Activated T-cell treated with anti-CD3 and anti-CD28 coated beads for 1 hour (primary cell): ENCODE results near the gene SYT13.
"Not testable (repeated sequence)": the region's sequence is repeated elsewhere in the genome, so short reads cannot be mapped to it uniquely, and the experiment has no call there.

Experiments
- DNase-seq: peaks from one replicate; pipeline ENCODE4 v3.0.0-alpha.2; 2020; ENCODE audit warnings: low read depth

SYT13 gene

DNA sequence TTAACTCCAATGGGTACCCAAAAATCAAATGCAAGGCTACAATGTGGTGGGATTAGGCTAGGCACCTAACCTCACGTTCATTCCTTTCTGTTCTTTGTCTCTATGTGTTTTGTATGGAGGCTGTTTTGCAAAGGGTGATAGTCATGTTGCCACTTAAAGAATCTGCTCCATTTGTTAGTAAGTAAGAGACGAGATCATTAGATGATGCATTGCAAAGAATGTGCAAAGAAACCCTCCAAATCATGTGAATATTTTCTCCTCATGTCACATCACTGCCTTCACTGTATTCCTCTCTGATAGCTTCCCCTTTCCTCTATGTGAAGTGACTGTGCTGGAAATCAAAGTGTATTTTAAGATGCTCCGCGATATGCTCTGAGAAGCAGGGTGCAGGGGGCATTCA lies 11.9 kb downstream of the SYT13 start:
- DNase-seq: no peak

DNA sequence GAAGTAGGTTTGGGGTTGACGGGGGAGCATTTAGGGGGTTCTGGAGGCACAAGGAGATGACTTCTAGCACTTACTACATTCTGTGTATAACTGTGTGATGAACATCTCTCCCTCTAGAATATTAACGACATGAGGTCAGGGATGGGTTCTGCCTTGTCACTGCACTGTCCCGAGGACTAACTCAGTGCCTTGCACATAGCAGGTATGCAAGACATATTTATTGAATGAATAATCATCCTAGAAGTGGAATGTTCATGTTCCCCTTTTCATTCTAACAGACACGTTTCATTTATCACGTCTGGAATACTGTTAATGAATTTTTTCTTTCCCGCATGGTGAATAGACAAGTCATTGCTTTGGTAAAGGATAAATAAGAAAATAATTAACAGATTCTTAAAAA lies 12.6 kb downstream of the SYT13 start:
- DNase-seq: no peak

DNA sequence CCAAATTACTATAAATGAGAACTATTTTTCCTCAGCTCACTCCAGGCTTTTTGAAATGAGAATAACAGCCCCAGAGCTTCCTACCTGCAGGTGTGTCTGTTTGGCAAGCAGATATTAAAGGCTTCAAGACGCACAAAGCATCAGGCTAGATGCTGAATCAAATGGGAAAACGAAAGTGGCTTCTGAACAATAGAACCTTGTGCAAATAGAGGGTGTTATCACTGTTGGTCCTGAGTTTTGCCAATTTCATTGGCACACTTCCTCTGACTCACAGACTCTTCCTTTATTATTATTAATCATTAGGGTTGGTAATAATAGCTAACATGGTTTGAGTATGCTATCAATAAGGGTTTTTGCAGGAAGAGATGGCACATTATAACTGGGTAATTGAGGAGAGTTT lies 13.4 kb downstream of the SYT13 start:
- DNase-seq: no peak

DNA sequence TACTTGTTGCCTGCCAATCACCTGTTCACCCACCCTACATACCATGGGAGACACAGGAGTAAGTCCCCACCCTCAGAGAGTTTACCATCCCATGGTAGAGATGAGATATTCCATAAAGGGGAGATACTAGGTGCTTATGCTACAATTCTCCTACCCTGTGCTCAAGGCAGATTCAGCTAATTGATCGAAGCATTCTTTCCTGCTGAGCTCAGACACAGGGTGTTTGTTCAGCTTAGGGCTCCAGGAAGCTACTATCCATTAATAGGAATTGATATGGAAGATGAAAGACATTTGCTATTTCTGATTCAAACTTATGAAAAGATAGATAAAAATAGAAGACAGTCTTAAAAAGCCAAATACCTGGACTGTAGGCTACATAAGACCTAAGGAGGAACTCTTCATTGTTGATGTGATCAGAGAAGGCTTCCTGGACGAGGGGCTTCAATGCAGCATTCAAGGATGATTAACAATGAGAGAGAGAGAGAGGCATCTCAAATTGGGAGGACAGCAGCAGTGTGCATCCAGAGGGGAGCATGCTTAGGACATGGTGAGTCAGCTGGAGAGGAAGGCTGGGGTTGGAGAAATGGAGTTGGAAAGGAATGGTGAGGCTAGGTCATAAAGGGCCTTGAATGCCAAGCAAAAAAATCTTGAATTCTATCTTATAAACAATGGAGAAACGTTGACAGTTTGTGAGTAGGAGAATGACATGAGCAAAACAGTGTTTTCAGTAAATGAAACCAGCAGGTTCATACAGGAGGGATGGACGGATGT lies 15.0 kb downstream of the SYT13 start:
- no peak for DNase-seq

DNA sequence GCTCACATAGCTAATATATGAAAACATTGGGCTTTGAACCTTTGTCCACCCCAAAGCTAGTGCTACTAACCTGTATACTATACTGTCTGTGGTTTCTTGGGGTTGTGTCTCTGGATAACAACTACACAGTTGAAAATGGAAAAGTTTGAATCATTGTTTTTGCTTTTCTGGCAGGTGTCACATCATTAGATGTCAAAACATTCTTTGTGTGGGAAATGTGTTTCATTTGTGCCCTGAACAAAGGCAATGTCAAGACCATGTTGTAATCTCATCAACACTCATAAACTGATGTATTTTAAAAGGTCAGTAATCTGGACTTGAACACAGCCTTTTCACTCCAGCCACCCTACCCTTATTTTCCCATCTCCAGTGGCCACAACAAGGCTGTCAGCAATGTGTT lies 16.5 kb downstream of the SYT13 start:
- DNase-seq: no peak

DNA sequence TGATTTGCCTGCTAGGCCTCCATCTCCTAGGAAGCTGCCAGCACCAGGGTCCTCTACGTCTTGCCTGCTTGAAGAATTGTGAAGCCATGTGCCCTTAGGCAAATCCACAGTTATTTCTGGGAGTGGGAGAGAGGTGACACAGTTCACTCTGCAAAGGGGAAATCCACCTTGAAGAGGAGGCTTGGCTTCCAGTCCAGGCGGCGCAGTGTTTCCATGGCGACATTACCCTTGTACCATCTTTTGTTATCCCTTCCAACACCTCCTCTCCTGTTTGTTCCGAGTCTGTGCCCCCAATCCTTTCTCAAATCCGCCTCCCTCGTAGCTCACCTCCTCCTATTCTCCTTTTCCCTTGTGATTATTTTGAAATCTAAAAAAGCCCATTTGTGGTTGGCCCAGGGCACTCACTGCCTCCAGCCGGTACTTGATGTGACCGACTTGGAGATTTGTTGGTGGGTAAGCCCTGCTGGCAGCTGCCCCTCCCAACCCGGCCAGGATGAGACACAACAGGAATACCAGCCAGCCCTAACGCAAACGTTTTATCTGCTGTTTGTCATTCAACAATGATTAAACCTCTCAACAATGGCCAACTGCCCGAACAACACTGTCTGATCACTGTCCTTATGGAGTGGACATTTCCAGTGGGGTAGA lies 18.4 kb downstream of the SYT13 start:
- DNase-seq: no peak

DNA sequence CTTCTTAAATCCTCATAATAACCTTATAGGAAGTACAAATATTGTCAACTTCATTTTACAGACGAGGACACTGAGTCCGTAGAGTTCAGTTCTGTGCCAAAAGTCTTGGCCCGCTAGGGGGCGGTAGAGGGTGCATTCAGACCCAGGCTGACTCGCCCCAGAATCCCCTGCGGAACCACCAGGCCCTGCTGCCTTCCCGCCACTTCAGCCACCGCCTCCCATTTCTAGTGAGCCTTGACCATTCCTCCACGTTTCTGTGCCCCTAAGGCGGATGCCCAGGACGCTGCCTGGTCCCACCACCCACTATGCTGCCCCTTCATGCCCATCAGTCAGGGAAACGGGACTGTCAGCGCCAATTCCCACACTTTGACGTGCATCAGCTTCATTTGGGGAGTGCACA lies 19.1 kb downstream of the SYT13 start:
- no peak for DNase-seq

DNA sequence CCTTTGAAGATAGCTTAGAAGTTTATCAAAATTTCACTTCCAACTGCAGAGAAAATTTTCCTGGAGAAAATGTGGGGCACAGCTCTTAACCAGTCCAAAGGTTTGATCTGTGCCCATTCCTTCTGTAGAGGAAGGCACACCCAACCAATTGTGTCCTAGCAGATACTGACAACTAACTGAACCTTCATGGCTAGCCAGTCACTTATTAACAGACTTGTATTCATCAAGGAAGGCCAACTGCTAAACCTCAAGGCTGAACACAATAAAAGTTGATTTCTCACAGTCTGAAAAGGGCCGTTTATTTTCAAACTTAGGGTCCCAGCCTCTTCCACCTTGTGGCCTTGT lies 19.5 kb downstream of the SYT13 start:
- no peak for DNase-seq

DNA sequence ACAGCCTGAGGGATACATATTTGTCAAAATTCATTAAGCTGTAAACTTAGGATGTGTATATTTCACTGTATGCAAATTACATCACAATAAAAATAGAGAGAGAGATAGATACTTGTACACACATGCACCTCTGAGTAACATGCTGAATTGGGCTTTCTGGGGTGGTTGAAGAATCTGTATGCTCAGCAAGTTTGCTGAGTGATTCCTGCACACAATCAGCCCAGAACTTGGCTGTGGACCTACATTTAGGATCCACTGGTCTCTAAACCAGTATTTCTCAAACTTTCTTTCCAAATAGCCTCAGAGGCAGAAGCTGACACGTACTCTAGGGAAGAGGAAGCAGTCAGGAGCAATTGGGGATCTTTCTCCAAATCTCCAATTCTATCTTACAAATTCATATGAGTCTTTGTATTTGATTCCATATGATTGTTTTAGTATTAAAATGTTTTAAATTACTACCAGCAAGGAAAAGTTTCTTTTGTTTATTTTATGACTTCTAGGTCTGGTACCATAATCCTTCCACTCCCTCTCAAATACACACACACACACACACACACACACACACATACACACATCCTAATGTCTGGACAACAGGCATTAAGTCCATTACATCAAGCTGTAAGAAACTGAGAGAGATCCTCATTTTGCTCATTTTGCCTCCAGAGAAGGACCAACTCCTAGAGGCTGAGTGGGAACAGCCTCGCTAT lies 20.0 kb downstream of the SYT13 start:
- DNase-seq: no peak

DNA sequence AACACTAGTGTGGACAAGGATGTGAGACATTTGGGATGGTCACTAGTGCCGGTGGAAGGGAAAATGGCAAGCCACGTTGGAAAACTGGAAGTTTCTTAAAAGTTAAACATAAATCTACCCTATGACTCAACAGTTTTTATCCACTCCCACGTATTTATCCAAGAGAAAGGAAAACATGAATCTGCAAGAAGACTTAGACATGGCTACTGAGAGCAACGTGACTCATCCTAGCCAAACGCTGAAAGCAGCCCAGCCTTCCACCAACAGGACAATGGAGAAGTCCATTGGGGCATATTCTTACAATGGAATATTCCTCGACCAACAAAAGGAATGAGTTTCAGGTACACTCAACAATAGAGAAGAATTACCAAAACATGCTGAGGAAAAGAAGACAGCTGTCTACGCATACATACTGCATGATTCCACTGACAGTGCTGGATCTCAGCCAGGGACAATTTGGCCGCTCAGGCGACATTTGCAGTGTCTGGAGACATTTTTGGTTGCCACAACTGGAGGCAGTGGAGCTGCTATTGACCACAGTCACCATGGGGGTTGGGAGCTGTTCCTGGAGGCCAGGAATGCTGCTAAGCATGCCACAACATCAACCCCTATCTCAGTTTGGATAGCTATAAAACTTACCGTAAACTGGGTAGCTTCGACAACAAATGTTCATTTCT lies 21.2 kb downstream of the SYT13 start:
- no peak for DNase-seq

DNA sequence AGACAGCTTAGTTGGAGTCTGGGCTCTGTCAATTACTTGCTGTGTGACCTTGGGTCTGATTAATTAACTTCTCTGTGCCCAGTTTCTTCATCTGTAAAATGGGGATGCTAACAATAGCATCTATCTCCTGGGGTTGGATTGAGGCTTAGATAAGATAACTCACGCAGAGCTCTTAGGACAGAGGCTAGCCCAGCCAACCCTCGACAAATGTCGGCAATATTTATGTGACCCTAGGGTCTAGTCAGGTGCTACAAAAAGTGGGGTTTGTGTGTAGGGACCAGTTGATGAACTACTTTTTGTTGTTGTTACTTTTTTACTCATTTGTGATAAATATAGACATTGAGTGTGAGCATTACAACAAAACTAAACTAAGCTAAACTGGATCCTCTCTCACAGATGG lies 22.4 kb downstream of the SYT13 start:
- DNase-seq: no peak

DNA sequence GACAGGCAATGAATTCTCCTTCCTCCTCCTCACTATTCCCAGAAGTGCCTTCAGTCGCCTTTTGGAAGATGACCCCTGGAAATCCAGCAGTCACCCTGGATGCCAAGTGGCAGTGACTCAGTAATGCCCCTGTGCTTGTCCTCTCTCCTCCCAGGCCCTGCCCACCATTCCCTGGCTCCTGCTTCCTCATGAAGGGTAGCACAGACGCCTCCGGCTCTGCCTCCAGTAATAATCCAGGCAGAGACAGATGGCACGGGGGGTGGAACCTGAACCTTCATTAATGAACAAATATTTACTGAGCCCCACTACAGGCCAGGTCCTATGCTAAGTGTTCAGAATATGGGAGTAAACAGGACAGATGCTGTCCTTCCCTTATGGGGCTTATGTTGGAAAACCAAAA lies 23.2 kb downstream of the SYT13 start:
- no peak for DNase-seq

DNA sequence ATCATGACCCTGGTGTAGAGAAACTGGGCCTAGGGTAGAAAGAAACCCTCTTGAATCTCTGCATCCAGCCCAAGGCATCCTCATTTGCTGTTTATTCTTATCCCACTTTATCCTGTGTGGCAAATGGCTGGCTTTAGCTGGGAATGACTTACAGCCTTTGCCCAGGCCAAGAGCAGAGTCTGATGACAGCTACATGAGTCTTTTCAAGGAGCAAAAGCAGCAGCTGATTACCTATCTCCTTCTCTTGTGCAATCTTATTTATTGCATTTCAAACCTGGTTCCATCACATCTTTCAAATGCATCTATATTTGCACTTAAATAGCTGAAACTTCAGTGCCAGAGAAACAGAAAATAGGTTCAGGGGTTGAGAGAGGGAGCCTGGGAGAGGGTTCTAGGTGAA lies 26.1 kb downstream of the SYT13 start:
- DNase-seq: no peak

DNA sequence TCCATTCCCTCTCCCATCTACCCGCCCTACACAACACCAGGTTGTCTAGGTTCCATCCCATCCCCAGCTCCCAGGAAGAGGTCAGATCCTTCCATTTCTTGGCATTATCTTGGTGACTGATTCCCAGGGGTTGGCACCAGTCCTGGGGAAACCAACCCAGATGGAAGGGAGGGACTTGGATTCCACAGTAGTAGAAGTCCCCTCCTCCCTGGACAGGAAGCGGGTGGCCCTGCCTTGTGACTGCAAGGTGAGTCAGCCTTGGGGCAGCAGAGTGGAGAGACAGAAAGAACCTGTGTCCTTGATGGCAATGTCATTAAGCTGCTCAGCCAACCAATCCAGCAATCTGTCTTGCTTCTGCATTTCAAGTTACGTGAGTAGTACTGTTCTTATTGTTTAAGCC lies 26.5 kb downstream of the SYT13 start:
- DNase-seq: no peak

DNA sequence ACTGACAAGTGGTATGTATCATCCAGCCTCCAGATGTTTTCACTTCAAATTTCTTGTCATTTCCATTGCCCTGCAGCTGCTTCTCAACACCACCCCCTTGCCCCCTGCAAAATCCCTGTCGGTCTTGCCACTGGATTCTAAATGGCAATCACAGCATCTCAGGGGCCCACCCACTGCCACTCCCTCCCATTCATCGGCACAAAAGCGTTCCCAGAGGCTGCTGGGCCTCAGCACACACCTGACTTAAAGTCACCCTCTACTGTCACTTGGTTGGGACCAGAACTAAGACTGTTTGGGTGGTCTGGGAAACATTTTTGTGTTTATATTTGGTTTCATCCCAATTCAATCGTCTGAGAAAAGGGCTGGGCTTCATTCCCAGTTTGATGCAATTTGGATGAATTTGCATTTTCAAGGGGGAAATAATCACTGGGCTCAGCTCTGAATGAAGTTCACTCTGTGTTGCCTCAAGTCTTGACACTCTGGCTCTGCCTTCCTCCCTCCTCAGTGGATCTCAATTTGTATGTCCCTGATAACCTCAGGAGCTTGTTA lies 27.1 kb downstream of the SYT13 start:
- no peak for DNase-seq

DNA sequence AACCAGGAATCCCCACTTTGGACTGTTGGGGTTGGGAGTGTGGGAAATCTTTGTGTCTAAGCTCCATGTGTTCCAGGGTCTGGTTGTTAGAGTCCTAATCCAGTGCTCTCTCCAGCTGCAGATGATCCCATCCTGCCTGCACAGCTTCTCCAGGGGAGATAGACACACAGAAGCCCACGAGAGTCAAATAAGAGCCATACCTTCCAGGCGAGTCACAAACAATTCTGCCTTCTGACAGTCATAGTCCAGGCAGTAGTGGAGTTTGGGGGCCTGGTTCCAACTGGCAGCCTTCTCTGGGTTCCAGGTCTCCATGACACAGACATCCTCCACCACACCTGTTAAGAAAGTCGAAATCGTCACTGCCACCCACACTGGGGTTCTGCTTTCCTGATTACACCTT lies 32.1 kb downstream of the SYT13 start:
- DNase-seq: no peak

DNA sequence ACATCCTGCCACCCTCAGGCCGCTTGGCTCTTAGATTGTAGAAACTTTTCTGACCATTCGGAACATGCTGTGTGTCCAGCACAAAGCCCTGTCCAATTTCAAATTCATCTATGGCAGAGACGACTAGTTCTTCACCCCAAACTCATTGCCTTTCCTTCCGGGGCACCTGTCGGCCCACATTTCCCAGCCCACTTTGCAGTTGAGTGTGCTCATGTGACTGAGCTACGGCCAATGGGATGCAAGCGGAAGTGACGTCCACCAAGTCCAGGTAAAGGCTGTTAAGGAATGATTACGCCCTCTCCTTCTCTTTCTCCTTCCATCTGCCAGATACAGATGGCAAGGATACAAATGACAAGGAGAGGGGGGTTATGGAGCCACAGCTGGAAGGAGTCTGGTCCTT lies 32.5 kb downstream of the SYT13 start:
- DNase-seq: no peak

DNA sequence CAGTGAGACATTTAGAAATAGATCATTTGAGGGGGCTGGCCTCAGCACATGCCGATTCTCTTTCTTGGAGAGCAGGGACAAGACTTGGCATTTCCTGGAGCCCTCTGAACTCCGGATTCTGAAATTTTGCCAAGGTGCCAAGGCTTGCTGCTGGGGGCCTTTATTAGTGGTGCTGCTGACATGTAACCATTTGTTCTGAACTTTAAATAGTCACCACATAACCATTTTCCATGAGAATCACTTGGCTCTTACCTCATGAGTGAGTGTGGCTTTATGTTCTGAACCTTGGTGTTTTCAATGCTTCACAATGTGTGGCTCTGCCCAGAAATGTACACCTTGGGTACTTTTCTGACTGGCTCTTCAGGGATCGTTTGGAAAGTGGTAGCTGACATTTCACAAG lies 33.3 kb downstream of the SYT13 start:
- no peak for DNase-seq

DNA sequence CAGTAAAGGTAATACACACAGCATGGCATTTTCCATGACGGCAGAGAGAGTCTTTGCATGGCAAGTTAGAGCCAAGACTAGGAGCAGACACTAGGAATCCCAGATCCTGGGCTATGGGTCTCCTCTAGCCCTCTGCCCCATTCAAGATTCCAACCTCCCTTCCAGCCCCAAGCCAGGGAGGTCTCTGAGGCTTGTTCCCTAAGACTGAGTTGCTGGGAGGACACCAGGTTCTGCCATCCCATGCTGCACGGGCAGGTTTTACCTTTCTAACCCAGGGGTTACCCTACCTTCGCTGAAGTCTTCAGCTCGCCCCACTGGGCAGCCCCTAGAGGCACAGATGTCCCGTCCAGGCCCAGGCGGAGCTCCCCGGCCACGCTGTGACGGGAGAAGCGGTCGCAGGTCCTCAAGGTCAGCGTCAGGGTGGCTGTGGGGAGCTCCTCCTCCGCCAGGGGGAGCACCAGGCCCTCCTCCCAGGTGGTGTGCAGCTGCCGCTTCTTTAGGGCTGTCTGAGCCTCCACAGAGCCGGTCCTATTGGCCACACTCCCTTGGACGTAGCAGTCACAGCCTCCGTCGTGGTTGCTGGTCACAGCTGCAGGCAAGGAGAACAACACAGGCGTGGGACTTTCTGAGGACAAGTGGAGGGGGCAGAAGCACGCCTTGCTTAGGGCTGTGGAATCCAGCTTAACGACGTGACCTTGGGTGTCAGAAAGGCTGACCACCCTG lies 33.8 kb downstream of the SYT13 start:
- no peak for DNase-seq

DNA sequence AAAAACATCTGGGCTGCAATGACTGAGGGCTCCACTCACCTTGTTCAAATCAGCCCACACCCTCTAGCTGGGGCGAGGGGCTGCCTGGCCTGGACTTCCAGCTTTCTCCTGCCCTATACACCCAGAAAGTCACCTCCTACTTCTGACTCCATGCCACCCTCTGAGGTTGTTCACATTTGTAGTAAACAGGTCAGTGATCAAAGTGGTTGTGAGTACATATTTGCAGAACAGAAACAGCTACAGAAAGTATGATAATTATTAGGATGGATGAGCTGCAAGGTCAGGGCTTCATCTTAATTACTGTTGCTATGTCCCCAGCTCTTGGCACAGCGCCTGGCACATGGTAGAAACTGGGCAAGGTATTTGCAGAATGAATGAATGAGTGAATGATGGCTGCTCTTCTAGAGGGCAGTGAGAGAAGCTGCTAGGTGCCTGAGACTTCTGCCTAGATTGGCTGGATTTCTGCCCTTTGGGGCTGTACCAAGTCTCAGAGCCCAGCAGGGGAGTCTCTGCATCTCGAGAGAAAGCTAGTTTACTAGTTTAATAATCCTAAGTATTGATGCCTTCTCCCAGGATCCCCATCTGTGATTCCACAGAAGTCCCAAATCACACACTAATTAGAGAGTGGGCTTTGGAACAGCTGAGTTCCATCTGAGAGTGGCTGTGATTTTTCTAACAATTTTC lies 36.0 kb downstream of the SYT13 start:
- DNase-seq: no peak

DNA sequence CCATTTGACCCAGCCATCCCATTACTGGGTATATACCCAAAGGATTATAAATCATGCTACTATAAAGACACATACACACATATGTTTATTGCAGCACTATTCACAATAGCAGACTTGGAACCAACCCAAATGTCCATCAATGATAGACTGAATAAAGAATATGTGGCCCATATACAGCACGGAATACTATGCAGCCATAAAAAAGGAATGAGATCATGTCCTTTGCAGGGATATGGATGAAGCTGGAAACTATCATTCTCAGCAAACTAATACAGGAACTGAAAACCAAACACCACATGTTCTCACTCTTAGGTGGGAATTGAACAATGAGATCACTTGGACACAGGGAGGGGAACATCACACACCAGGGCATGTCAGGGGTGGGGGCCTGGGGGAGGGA lies 36.8 kb downstream of the SYT13 start:
- DNase-seq: not testable (repeated sequence)
